HepG2 (cell line): ENCODE measurements around the gene ALCAM. TPM values are rescaled to one million over a fixed set of nuclear protein-coding genes. Genes with fewer than 3 reads are reported as not detected.

Experiments used
- ATAC-seq: fragments of 200-7000 bp; cut with Tn5 transposase; 3 replicates; pipeline ENCODE4 v1.9.1; 2020; ENCODE audit warnings: mild to moderate bottlenecking, moderate library complexity
- BruUV-seq: library from RNA; stranded (reverse); fragments of 400-500 nt; replicated peaks from 2 replicates; lab custom pipeline; 2021; lab: Mats Ljungman, UMichigan
- CTCF ChIA-PET: fragments of 300-600 bp; formaldehyde crosslinking; extraction: SDS; loops from one replicate; lab custom pipeline; 2021; ENCODE audit warnings: low total read pairs, inconsistent platforms, low intra/inter-chr PET ratio; lab: Yijun Ruan, JAX
- POLR2A ChIA-PET: fragments of 350-600 bp; sonication (Branson Sonifier 250); formaldehyde crosslinking; loops from one replicate; lab custom pipeline; 2020; ENCODE audit warnings: antibody characterized with exemption, inconsistent platforms; lab: Yijun Ruan, JAX
- DNase-seq: peaks from one replicate; pipeline ENCODE4 v3.0.0-alpha.2; 2015; ENCODE audit warnings: low spot score
- FAIRE-seq: peaks from 3 replicates; lab custom pipeline; 2011; peaks lifted over from hg19 to GRCh38; lab: Jason Lieb, UNC
- H2AFZ ChIP-seq: one replicate; pipeline ENCODE4 v1.6.1; 2011; ENCODE audit warnings: low read length, inconsistent platforms
- H3K27ac ChIP-seq: fragments of 300-600 bp; 3 replicates; pipeline ENCODE4 v1.8.0; 2011; ENCODE audit warnings: mixed run types, mild to moderate bottlenecking, mixed read lengths, low read length, inconsistent platforms; ENCODE audit not compliant: insufficient read depth; ENCODE audit errors: extremely low read length
- H3K27me3 ChIP-seq, 2 experiments: fragments of 200-600 bp in 1 of 2; 2 replicates in 1 of 2; 3 replicates in 1 of 2; pipeline versions ENCODE4 v1.6.0 to v1.8.0; 2011; ENCODE audit warnings: low read length in 2 of 2, mild to moderate bottlenecking in 2 of 2, moderate library complexity in 2 of 2, inconsistent platforms in 1 of 2; ENCODE audit not compliant: insufficient read depth in 2 of 2, control insufficient read depth in 1 of 2
- H3K36me3 ChIP-seq, 2 experiments: fragments of 200-600 bp in 1 of 2; replicated peaks in 1 of 2; 2 replicates in 1 of 2; 3 replicates in 1 of 2; pipeline versions ENCODE4 v1.5.1 to v1.8.0; 2011; ENCODE audit warnings: low read length in 2 of 2, inconsistent platforms in 1 of 2; ENCODE audit not compliant: insufficient read depth in 2 of 2, control insufficient read depth in 1 of 2
- H3K4me1 ChIP-seq: 2 replicates; pipeline ENCODE4 v1.5.1; 2012; ENCODE audit warnings: low read length, inconsistent platforms; ENCODE audit not compliant: insufficient read depth
- H3K4me2 ChIP-seq: 2 replicates; pipeline ENCODE4 v1.6.0; 2011; ENCODE audit warnings: low read depth, low read length, inconsistent platforms
- H3K4me3 ChIP-seq, 3 experiments: fragments of 200-600 bp in 1 of 3; sonication (generic), shearing (Covaris generic) in 1 of 3; replicated peaks in 1 of 3; 2 replicates each; pipeline ENCODE4 v1.5.1; 2011 to 2016; ENCODE audit warnings: low read length in 3 of 3, inconsistent platforms in 2 of 3, low read depth in 2 of 3, mild to moderate bottlenecking in 2 of 3, control low read depth in 1 of 3, mixed read lengths in 1 of 3; ENCODE audit not compliant: insufficient read depth in 1 of 3
- H3K79me2 ChIP-seq: one replicate; pipeline ENCODE4 v1.6.1; 2011; ENCODE audit warnings: low read length, inconsistent platforms; ENCODE audit not compliant: insufficient read depth
- H3K9ac ChIP-seq: 2 replicates; pipeline ENCODE4 v1.6.0; 2011; ENCODE audit warnings: mild to moderate bottlenecking, low read depth, low read length, inconsistent platforms; ENCODE audit not compliant: insufficient read depth
- H3K9me3 ChIP-seq: 2 replicates; pipeline ENCODE4 v1.5.1; 2012; ENCODE audit warnings: mild to moderate bottlenecking, low read length
- H4K20me1 ChIP-seq: 2 replicates; pipeline ENCODE4 v1.6.0; 2011; ENCODE audit warnings: inconsistent platforms, mild to moderate bottlenecking, low read length, moderate library complexity; ENCODE audit not compliant: insufficient read depth
- DPF2 ChIP-seq: sonication (generic); formaldehyde crosslinking; IDR thresholded peaks from 2 replicates; pipeline ENCODE4 v1.4.0; 2020; ENCODE audit warnings: mild to moderate bottlenecking, low read depth, missing genetic modification reagents, borderline replicate concordance
- FUBP1 ChIP-seq: sonication (generic); formaldehyde crosslinking; IDR thresholded peaks from 2 replicates; pipeline ENCODE4 v1.5.1; 2020; ENCODE audit warnings: missing genetic modification reagents, mild to moderate bottlenecking, borderline replicate concordance
- HOXD1 ChIP-seq: sonication (generic); formaldehyde crosslinking; IDR thresholded peaks from 2 replicates; pipeline ENCODE4 v1.5.0; 2020; ENCODE audit warnings: missing genetic modification reagents
- KLF9 ChIP-seq: IDR thresholded peaks from 2 replicates; pipeline ENCODE4 v1.6.1; 2016; ENCODE audit warnings: low read depth
- MAFG ChIP-seq: sonication (generic); formaldehyde crosslinking; IDR thresholded peaks from 2 replicates; pipeline ENCODE4 v1.5.1; 2020; ENCODE audit warnings: mild to moderate bottlenecking, missing genetic modification reagents
- RBM39 ChIP-seq: fragments of 200-400 bp; formaldehyde crosslinking; IDR thresholded peaks from one replicate; pipeline ENCODE4 v1.6.1; 2018; ENCODE audit warnings: antibody characterized with exemption, mild to moderate bottlenecking, low read depth, low read length; ENCODE audit not compliant: poor library complexity, severe bottlenecking
- SIX1 ChIP-seq: sonication (generic); formaldehyde crosslinking; IDR thresholded peaks from 2 replicates; pipeline ENCODE4 v1.4.0; 2020; ENCODE audit warnings: missing genetic modification reagents, borderline replicate concordance
- SMC3 ChIP-seq: IDR thresholded peaks from 2 replicates; pipeline ENCODE4 v1.6.1; 2011; ENCODE audit warnings: low read length, improper control_type of control experiment
- ZFP41 ChIP-seq: sonication (generic); formaldehyde crosslinking; IDR thresholded peaks from 2 replicates; pipeline ENCODE4 v1.4.0; 2020; ENCODE audit warnings: mild to moderate bottlenecking, missing genetic modification reagents, borderline replicate concordance
- ZNF136 ChIP-seq: sonication (generic); formaldehyde crosslinking; IDR thresholded peaks from 2 replicates; pipeline ENCODE4 v1.8.1; 2022; ENCODE audit warnings: low read depth, mild to moderate bottlenecking, moderate library complexity, missing genetic modification reagents
- ZNF180 ChIP-seq: sonication (generic); formaldehyde crosslinking; IDR thresholded peaks from 2 replicates; pipeline ENCODE4 v1.4.0; 2020; ENCODE audit warnings: low read depth, missing genetic modification reagents, borderline replicate concordance
- ZNF383 ChIP-seq: sonication (generic); formaldehyde crosslinking; IDR thresholded peaks from 2 replicates; pipeline ENCODE4 v1.4.0; 2020; ENCODE audit warnings: missing genetic modification reagents, mild to moderate bottlenecking, borderline replicate concordance
- ZNF432 ChIP-seq: sonication (generic); formaldehyde crosslinking; IDR thresholded peaks from 2 replicates; pipeline ENCODE4 v1.5.0; 2020; ENCODE audit warnings: missing genetic modification reagents, mild to moderate bottlenecking, borderline replicate concordance
- ZNF761 ChIP-seq: sonication (generic); formaldehyde crosslinking; conservative IDR thresholded peaks from 2 replicates; pipeline ENCODE4 v1.4.0; 2020; ENCODE audit warnings: mild to moderate bottlenecking, missing genetic modification reagents
- WGBS: methylation state at CpG from one replicate; pipeline ENCODE4 v1.1.6; 2017; ENCODE audit warnings: low lambda C conversion rate; 5-methylcytosine and 5-hydroxymethylcytosine counted together
- in situ Hi-C: cut with HindIII; loops from 2 replicates; pipeline ENCODE4 v1.10.0; 2017; ENCODE audit warnings: low pct_unique_long_range_greater_than_20kb; ENCODE audit not compliant: extremely low pct_ligation_motif_present
- intact Hi-C: fragments of 100-400 bp; cut with micrococcal nuclease; formaldehyde crosslinking; loops from one replicate; pipeline ENCODE4 v1.10.0; 2022; ENCODE audit not compliant: unreplicated experiment
- polyA plus RNA-seq, 8 experiments: library from polyadenylated mRNA; depleted of rRNA in 3 of 8; stranded (reverse) in 7 of 8; unstranded in 1 of 8; fragments of >200 nt; fragmentation: Illumina TruSeq in 4 of 8; extraction: Trizol in 4 of 8; gene quantifications; 2 replicates each; pipeline versions ENCODE4 v1.2.1 to v1.2.3, GENCODE V29; 2011 to 2016; ENCODE audit warnings: low read depth in 4 of 8, missing spikeins in 1 of 8, mixed read lengths in 1 of 8; ENCODE audit not compliant: insufficient read depth in 1 of 8
- total RNA-seq, 5 experiments: library from RNA; depleted of rRNA; stranded (reverse); fragments of >200 nt; fragmentation: Illumina TruSeq; extraction: Trizol; gene quantifications; 2 replicates each; pipeline ENCODE4 v1.2.3, GENCODE V29; 2016; ENCODE audit warnings: low read depth in 1 of 5
- TF ChIP-seq, protein P1 (sequence below): sonication (generic); formaldehyde crosslinking; IDR thresholded peaks from 2 replicates; pipeline ENCODE4 v1.4.0; 2020; ENCODE audit warnings: missing genetic modification reagents

The ALCAM gene
- total and polyA plus RNA-seq, 2 of the 13 experiments (the other 11 are each of a cell fraction or from before 2014, with no cell fraction given) = 26.0 to 33.1 TPM

GRCh38 chr3:105348307-105348706, 18.4 kb upstream of the ALCAM start:
- TF ChIP-seq HOXD1 (no peak), ZFP41 (no peak), ZNF136 (no peak), FUBP1 (CRISPR knock-in tag) (no peak), KLF9 (CRISPR knock-in tag) (no peak), DPF2 (CRISPR knock-in tag) (no peak), SIX1 (CRISPR knock-in tag) (no peak), SMC3 (no peak), ZNF180 (no peak), ZNF432 (CRISPR knock-in tag) (no peak), ZNF383 (CRISPR knock-in tag) (no peak), MAFG (CRISPR knock-in tag) (no peak), ZNF761 (no peak), RBM39 (no peak)
- TF ChIP-seq, protein P1, sequence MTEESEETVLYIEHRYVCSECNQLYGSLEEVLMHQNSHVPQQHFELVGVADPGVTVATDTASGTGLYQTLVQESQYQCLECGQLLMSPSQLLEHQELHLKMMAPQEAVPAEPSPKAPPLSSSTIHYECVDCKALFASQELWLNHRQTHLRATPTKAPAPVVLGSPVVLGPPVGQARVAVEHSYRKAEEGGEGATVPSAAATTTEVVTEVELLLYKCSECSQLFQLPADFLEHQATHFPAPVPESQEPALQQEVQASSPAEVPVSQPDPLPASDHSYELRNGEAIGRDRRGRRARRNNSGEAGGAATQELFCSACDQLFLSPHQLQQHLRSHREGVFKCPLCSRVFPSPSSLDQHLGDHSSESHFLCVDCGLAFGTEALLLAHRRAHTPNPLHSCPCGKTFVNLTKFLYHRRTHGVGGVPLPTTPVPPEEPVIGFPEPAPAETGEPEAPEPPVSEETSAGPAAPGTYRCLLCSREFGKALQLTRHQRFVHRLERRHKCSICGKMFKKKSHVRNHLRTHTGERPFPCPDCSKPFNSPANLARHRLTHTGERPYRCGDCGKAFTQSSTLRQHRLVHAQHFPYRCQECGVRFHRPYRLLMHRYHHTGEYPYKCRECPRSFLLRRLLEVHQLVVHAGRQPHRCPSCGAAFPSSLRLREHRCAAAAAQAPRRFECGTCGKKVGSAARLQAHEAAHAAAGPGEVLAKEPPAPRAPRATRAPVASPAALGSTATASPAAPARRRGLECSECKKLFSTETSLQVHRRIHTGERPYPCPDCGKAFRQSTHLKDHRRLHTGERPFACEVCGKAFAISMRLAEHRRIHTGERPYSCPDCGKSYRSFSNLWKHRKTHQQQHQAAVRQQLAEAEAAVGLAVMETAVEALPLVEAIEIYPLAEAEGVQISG (CRISPR knock-in tag) = no peak
- 0% methylated on average over 1 of the region's 1 CpG for whole genome bisulfite sequencing
- intact Hi-C loops (no loop called here), in situ Hi-C loops (no loop called here)
- POLR2A ChIA-PET = no interaction called here
- no peak overlapping the region for H3K4me3 ChIP-seq
- no peak overlapping the region for H3K9ac ChIP-seq
- CTCF ChIA-PET = no interaction called here
- FAIRE-seq (no peak), ATAC-seq (no peak), DNase-seq (no peak)
- no peaks in the 10 kb centered on the region for H3K9me3 ChIP-seq
- no peaks in the 10 kb centered on the region for H3K36me3 ChIP-seq
- no peaks in the 10 kb centered on the region for H4K20me1 ChIP-seq
- no peak overlapping the region for H3K4me2 ChIP-seq
- no peaks in the 10 kb centered on the region for H3K79me2 ChIP-seq
- no peaks in the 10 kb centered on the region; a peak in 1 of 5 replicates for H3K27me3 ChIP-seq
- H2AFZ ChIP-seq = no peak overlapping the region
- peaks cover 15% of the 10 kb centered on the region for H3K4me1 ChIP-seq
- no peak overlapping the region for H3K27ac ChIP-seq
- BruUV-seq = no TSS peak
